Thyroid gland (tissue), 4 donors: ENCODE results near the gene NR2C1.

ENCODE experiments used
- CTCF ChIP-seq, 6 experiments: fragments of 200-600 bp in 3 of 6; fragments of 450-650 bp in 3 of 6; sonication (generic) in 3 of 6; IDR thresholded peaks; one replicate each; pipeline ENCODE4 v1.5.1; 2016 to 2019; ENCODE audit warnings: antibody characterized with exemption in 6 of 6, mild to moderate bottlenecking in 2 of 6, inconsistent platforms in 1 of 6, moderate library complexity in 1 of 6
- POLR2A ChIP-seq, 2 donors: fragments of 450-650 bp; IDR thresholded peaks; one replicate each; pipeline ENCODE4 v1.6.1; 2017; ENCODE audit warnings: antibody characterized with exemption in 2 of 2, mild to moderate bottlenecking in 2 of 2, moderate library complexity in 1 of 2

GRCh38 chr12:95083938-95084337, 10.5 kb upstream of the NR2C1 start:
- TF ChIP-seq CTCF (IDR thresholded peaks at IDR 0.05), result no peak
- no peak for TF ChIP-seq POLR2A (IDR thresholded peaks at IDR 0.05)
